Measurements from ENCODE around the gene HEPACAM.

HEPACAM gene

DNA sequence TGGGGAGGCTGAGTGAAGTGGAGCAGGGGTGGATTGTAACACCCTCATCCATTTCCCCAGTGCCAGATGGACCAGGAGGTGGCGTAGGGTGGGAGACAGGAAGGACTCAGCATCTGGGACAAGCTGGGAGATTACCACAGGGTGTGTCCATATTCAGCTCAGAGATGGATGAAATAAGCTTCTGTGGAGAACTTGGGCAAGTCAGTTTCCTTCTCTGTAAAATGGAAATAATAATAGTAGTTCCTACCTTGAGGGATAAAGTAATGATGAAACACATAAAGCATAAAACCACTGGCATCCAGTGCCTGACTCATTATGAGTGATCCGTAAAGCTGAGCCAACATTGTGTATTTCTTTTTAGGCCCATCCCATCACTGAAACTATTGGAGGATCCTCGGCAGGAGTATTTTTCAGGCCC is 37.6 kb downstream of the HEPACAM start:
- DNase-seq (ENCODE audit: low read depth) = no peak
- TF ChIP-seq, protein P1, sequence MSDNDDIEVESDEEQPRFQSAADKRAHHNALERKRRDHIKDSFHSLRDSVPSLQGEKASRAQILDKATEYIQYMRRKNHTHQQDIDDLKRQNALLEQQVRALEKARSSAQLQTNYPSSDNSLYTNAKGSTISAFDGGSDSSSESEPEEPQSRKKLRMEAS (IDR thresholded peaks at IDR 0.05; ENCODE audit: low read depth, low read length) = no peak
- TF ChIP-seq POLR2A (IDR thresholded peaks at IDR 0.05; ENCODE audit: extremely low read depth, insufficient read length) = no peak
- TF ChIP-seq, protein P2, sequence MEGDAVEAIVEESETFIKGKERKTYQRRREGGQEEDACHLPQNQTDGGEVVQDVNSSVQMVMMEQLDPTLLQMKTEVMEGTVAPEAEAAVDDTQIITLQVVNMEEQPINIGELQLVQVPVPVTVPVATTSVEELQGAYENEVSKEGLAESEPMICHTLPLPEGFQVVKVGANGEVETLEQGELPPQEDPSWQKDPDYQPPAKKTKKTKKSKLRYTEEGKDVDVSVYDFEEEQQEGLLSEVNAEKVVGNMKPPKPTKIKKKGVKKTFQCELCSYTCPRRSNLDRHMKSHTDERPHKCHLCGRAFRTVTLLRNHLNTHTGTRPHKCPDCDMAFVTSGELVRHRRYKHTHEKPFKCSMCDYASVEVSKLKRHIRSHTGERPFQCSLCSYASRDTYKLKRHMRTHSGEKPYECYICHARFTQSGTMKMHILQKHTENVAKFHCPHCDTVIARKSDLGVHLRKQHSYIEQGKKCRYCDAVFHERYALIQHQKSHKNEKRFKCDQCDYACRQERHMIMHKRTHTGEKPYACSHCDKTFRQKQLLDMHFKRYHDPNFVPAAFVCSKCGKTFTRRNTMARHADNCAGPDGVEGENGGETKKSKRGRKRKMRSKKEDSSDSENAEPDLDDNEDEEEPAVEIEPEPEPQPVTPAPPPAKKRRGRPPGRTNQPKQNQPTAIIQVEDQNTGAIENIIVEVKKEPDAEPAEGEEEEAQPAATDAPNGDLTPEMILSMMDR (IDR thresholded peaks at IDR 0.05; ENCODE audit: low read depth, low read length) = no peak
- TF ChIP-seq MYC (IDR thresholded peaks at IDR 0.05; ENCODE audit: low read depth, low read length) = no peak

DNA sequence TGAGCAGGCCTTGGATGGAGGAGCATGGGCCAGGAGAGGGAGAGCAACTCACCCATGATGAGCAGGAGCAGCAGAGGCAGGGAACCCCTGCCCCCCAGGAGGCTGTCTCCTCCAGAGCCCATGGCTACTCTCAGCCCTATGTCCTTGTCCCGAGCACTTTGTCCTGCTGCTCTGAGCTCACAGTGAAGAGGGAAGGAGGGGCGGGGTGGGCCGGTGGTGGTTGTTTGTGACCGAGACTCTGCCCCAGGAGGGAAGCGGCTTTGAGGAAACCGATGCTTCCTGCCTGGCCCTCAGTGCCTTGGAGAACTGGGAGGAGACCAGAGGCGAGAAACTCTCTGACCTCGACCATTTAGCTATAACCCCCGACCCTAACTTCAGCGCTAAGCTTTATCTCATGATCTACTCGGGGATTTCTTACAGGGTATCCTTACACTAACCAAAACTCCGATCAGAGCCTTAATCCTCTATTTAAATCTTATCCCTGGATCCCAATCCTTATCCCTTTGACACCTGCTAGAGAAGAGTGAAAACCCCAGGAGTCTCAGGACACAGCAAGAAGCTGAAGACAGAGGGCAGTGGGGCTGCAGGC is 38.1 kb downstream of the HEPACAM start, which contains the start of gene ROBO4:
TSS of gene ROBO4 (minus strand) at position 192 of the 589 bp plus-strand sequence. CDS start at position 122, 70 bp downstream.
- no peak within 1 kb of the TSS for H3K4me3 ChIP-seq (ENCODE audit: low read depth, low read length)
- TF ChIP-seq MYC (IDR thresholded peaks at IDR 0.05; ENCODE audit: low read depth, low read length) = no peak
- TF ChIP-seq POLR2A (IDR thresholded peaks at IDR 0.05; ENCODE audit: extremely low read depth, insufficient read length) = no peak
- TF ChIP-seq, protein P1 (IDR thresholded peaks at IDR 0.05; ENCODE audit: low read depth, low read length) = no peak
- TF ChIP-seq, protein P2 (IDR thresholded peaks at IDR 0.05; ENCODE audit: low read depth, low read length) = no peak
- no peak for DNase-seq (ENCODE audit: low read depth)

More for the DNA sequence above, 37.6 kb downstream of the HEPACAM start:
- H3K4me3 ChIP-seq (ENCODE audit: low read depth, low read length) = no peak overlapping the region

DNA sequence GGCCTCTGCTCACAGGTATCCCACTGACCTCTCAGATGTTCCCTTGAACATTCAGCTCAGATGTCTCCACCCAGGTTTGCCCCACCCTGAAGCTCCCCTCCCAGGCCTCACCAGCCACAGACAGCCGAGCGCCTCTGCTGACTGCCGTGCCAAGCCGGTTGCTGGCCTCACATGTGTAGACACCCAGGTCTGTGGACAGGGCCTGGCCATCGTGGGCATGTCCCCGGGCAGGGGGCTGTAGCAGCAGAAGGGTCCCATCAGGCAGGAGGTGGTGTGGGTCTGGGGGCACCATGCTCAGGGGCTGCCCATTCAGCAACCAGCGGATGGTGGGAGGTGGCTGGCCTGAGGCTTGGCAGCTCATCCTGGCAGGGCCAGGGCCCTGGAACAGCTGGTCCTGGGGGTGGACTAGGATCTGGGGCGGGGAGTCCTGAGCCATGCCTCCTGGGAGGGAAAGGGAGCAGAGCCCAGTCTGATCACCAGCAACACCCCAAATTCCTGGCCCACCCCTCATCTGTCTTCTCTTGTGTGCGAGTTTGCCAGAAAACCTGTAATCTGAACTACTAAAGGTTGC is 38.9 kb downstream of the HEPACAM start:
- H3K4me3 ChIP-seq (ENCODE audit: low read depth, low read length) = no peak overlapping the region
- TF ChIP-seq POLR2A (IDR thresholded peaks at IDR 0.05; ENCODE audit: extremely low read depth, insufficient read length) = no peak
- TF ChIP-seq, protein P1 (IDR thresholded peaks at IDR 0.05; ENCODE audit: low read depth, low read length) = no peak
- TF ChIP-seq, protein P2 (IDR thresholded peaks at IDR 0.05; ENCODE audit: low read depth, low read length) = no peak
- no peak for TF ChIP-seq MYC (IDR thresholded peaks at IDR 0.05; ENCODE audit: low read depth, low read length)
- DNase-seq (ENCODE audit: low read depth) = no peak

DNA sequence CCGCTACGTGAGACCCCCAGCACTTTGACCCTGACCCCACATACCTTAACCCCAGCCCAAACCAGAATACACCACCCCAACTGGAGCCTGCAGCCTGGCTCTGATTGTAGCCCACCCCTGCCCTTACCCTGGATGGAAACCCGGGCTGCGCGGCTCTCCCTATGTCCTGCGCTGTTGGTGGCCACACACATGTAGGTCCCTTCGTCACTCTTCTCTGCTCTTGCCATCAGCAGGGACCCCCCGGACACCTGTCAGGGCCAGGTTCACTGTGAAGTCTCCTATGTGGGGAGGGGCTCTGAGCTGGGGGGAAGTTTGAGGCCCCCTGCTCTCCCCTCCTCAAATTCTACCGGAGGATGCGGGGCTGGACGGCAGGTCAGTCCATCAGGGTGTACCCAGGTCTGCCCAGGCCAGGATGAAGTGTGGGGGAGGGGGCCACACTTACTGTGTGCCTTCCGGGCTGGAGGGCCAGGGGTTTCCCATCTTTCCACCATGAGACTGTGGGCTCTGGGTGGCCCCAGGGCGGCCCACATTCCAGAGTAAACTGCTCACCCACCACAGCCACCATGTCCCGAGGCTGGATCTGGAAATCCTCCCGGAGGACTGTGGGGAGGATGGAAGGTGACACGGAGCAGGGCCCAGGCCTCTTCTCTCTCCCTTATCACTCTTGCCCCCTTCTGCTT is 39.6 kb downstream of the HEPACAM start:
- TF ChIP-seq, protein P1 (IDR thresholded peaks at IDR 0.05; ENCODE audit: low read depth, low read length) = no peak
- TF ChIP-seq MYC (IDR thresholded peaks at IDR 0.05; ENCODE audit: low read depth, low read length) = no peak
- no peak for TF ChIP-seq POLR2A (IDR thresholded peaks at IDR 0.05; ENCODE audit: extremely low read depth, insufficient read length)
- TF ChIP-seq, protein P2 (IDR thresholded peaks at IDR 0.05; ENCODE audit: low read depth, low read length) = no peak
- H3K4me3 ChIP-seq (ENCODE audit: low read depth, low read length) = no peak overlapping the region
- no peak for DNase-seq (ENCODE audit: low read depth)

DNA sequence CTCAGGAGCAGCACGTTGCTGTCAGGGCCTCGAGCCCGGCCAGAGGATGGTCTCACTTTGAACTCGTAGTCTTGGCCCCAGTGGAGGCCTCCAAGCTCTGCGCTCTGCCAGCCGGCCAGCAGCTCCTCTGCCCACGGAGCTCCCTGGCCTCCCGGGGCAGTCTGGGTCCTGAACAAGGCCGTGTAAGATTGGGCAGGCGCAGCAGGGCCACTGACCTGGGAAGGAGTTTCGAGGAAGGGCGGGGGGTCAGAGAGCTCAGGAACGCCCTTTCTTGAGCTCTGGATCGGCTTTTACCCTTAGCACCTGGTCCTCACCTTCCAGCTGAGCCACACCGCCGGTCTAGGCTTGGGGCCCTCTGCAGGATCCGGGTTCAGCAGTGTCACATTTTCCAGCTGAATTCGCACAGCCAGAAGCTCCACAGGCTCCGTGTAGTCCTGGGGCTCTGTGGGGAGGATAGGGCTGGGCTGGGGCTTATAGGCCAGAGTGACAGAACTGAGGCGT is 40.3 kb downstream of the HEPACAM start:
- DNase-seq (ENCODE audit: low read depth) = no peak
- no peak overlapping the region for H3K4me3 ChIP-seq (ENCODE audit: low read depth, low read length)
- TF ChIP-seq, protein P1 (IDR thresholded peaks at IDR 0.05; ENCODE audit: low read depth, low read length) = no peak
- TF ChIP-seq POLR2A (IDR thresholded peaks at IDR 0.05; ENCODE audit: extremely low read depth, insufficient read length) = no peak
- TF ChIP-seq MYC (IDR thresholded peaks at IDR 0.05; ENCODE audit: low read depth, low read length) = no peak
- TF ChIP-seq, protein P2 (IDR thresholded peaks at IDR 0.05; ENCODE audit: low read depth, low read length) = no peak
